HUES6 (cell line): Measurements from ENCODE around the gene CHRNA4.

Experiments
- H3K27ac ChIP-seq: 2 replicates; pipeline ENCODE4 v1.7.0; 2013; ENCODE audit warnings: low read depth, mild to moderate bottlenecking, low read length, inconsistent platforms
- H3K27me3 ChIP-seq: 2 replicates; pipeline ENCODE4 v1.6.1; 2013; ENCODE audit warnings: low read length; ENCODE audit not compliant: control insufficient read depth, insufficient read depth
- H3K36me3 ChIP-seq: 2 replicates; pipeline ENCODE4 v1.6.1; 2013; ENCODE audit warnings: low read length; ENCODE audit not compliant: control insufficient read depth, insufficient read depth
- H3K4me1 ChIP-seq: 2 replicates; pipeline ENCODE4 v1.6.1; 2013; ENCODE audit warnings: low read length; ENCODE audit not compliant: control insufficient read depth, insufficient read depth
- H3K4me3 ChIP-seq: 2 replicates; pipeline ENCODE4 v1.5.1; 2013; ENCODE audit warnings: low read depth, low read length
- H3K9ac ChIP-seq: one replicate; pipeline ENCODE4 v1.6.1; 2013; ENCODE audit warnings: mild to moderate bottlenecking, low read length
- H3K9me3 ChIP-seq: 2 replicates; pipeline ENCODE4 v1.6.1; 2013; ENCODE audit warnings: low read depth, low read length; ENCODE audit not compliant: control insufficient read depth, insufficient read depth

The CHRNA4 gene

DNA sequence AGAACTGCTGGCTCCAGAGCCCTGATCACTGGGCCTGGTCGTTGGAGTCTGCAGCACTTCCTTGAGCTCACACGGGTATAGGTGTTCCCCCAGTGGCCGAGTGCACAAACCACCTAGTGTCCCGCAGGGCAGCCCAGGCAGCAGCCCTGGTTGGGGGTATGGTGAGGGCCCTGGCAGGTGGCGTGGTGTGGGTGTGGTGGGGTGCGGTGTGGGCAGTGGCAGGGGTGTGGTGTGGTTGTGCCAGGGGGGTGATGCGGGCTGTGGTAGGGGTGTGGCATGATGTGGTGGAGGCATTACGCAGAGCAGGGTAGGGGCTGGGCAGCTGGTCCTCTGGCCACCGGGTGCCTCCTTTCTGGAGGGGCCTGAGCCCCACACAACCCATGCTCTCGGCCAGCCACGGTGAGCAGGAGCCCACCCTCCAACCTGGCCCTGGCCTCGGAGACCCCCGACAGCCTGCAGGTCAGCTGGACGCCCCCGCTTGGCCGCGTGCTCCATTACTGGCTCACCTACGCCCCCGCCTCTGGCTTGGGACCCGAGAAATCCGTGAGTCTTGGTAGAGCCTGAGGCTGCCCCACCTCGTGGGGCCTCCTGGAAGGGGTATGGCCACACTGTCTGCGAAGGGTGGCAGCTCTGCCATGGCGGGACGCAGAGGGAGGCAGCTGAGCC lies 47.7 kb downstream of the CHRNA4 start:
- Histone ChIP-seq H3K27me3 (no peaks in the 10 kb centered on the region), H3K4me3 (no peak overlapping the region), H3K27ac (no peak overlapping the region), H3K36me3 (no peaks in the 10 kb centered on the region), H3K4me1 (no peaks in the 10 kb centered on the region), H3K9ac (no peak overlapping the region), H3K9me3 (no peaks in the 10 kb centered on the region)

DNA sequence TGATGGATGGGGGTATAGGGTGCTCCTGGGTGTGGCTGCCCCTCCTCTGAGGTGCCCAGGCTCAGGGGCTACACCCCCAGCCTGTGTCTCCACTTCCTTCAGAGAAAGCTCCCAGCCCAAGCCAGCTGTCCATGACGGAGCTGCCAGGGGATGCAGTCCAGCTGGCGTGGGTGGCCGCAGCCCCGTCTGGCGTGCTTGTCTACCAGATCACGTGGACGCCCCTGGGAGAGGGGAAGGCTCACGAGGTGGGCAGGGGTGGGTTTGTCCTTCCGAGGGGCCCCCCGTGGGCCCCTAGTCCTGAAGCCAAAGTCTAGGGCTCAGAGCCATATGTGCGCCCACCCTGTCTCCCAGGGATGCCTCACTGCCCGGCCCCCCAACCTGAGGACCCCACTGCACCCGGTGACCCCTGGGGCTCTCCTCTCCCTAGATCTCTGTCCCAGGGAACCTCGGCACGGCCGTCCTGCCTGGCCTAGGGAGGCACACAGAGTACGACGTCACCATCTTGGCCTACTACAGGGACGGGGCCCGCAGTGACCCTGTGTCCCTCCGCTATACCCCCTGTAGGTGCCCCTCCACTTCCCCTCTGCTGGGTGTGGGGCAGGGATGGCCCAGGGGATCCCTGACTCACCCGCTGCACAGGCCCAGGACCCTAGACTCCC lies 48.3 kb downstream of the CHRNA4 start:
- Histone ChIP-seq H3K9ac (no peak overlapping the region), H3K36me3 (no peaks in the 10 kb centered on the region), H3K9me3 (no peaks in the 10 kb centered on the region), H3K4me3 (no peak overlapping the region), H3K27me3 (no peaks in the 10 kb centered on the region), H3K4me1 (no peaks in the 10 kb centered on the region), H3K27ac (no peak overlapping the region)

DNA sequence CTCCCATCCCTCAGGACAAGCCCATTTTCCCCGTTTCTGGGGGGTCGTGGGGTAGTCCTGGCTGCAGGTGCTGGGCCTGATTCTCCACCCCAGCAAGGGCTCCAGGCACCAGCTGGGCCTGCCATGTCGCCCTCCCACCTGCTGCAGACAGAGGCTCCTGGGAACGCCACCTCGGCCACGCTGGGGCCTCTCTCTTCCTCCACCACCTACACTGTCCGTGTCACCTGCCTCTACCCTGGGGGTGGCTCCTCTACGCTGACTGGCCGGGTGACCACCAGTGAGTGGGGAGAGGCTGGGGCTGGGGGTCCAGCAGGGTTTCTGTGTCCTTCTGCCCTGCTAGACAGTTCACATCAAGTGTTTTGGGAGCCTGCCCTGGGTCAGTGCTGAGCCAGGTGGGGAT lies 48.9 kb downstream of the CHRNA4 start:
- Histone ChIP-seq H3K27ac (no peak overlapping the region), H3K27me3 (no peaks in the 10 kb centered on the region), H3K4me3 (no peak overlapping the region), H3K9me3 (no peaks in the 10 kb centered on the region), H3K36me3 (no peaks in the 10 kb centered on the region), H3K9ac (no peak overlapping the region), H3K4me1 (no peaks in the 10 kb centered on the region)

DNA sequence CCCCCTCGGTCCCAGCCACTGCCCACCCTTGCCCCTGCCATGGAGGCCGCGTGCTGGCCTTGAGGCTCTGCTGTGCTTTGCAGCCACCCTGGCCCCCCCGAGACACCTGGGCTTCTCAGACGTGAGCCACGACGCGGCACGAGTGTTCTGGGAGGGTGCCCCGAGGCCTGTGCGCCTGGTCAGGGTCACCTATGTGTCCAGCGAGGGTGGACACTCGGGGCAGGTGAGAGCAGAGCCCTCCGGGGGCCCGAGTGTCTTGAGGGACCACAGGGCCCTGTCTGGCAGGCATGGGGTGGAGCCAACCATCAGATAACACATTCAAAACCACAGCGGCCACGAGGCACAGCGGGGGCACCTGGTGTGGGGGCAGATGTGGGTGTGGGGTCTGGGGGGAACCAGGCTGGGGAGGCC lies 49.3 kb downstream of the CHRNA4 start:
- no peak overlapping the region for H3K9ac ChIP-seq
- H3K27ac ChIP-seq: no peak overlapping the region
- no peaks in the 10 kb centered on the region for H3K4me1 ChIP-seq
- H3K36me3 ChIP-seq: no peaks in the 10 kb centered on the region
- H3K4me3 ChIP-seq: no peak overlapping the region
- no peaks in the 10 kb centered on the region for H3K27me3 ChIP-seq
- no peaks in the 10 kb centered on the region for H3K9me3 ChIP-seq

DNA sequence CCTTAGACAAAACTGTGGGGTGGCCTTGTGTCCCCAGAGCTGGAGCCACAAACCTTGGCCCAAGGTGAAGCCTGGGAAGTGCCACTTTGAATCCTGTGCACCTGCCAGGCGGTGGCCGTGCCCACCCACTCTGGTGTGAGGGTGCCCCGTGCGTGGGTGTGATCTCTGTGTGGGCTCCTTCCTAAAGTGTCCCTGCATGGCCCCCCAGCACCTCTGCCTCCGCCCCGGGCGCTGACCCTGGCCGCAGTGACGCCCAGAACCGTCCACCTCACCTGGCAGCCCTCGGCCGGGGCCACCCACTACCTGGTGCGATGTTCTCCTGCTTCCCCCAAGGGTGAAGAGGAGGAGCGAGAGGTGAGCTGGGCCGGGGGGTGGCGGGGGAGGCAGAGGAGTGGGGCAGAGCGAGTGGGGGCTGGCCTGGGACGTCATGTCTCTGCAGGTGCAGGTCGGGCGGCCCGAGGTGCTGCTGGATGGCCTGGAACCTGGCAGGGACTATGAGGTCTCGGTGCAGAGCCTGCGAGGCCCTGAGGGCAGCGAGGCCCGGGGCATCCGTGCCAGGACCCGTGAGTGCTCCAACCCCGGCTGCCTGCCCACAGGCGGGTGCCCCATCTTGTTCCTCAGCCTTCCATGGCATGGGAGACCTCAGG lies 49.8 kb downstream of the CHRNA4 start:
- no peaks in the 10 kb centered on the region for H3K4me1 ChIP-seq

DNA sequence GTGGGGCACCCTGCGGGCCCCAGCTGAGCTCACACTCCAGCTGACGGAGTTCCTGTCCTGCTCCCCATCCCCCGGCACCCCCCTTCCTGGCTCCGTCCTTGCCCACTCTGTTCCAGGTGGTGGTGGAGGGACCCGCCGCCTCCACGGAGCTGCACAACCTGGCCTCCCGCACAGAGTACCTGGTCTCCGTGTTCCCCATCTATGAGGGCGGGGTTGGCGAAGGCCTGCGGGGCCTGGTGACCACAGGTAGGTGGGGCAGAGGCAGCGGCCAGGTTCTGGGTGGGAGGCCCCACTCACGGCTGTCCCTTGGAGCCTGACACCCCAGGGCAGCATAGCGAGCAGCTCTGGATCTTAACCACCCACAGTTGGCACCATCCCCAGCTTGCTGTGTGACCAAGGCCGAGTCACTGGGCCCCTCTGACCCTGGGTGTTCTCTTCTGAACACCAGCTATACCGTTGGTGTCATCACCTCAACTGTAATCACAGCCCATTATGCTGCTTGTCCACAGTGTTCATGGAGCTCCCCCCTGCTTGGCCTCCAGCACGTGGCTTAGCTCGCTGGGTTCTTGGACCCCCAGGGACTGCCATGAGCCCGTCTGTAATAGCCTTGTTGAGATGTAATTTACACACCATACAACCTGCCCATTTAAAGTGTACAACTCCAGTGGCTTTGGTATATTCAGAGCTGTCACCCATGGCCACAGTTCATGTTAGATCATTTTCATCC lies 50.7 kb downstream of the CHRNA4 start:
- no peak overlapping the region for H3K9ac ChIP-seq
- no peaks in the 10 kb centered on the region for H3K9me3 ChIP-seq
- no peaks in the 10 kb centered on the region for H3K4me1 ChIP-seq
- no peak overlapping the region for H3K27ac ChIP-seq
- H3K36me3 ChIP-seq: no peaks in the 10 kb centered on the region
- H3K27me3 ChIP-seq: no peaks in the 10 kb centered on the region
- H3K4me3 ChIP-seq: no peak overlapping the region

More for the DNA sequence above, 49.8 kb downstream of the CHRNA4 start:
- H3K9me3 ChIP-seq: no peaks in the 10 kb centered on the region
- no peaks in the 10 kb centered on the region for H3K27me3 ChIP-seq
- no peak overlapping the region for H3K27ac ChIP-seq
- no peak overlapping the region for H3K4me3 ChIP-seq
- H3K9ac ChIP-seq: no peak overlapping the region
- no peaks in the 10 kb centered on the region for H3K36me3 ChIP-seq

DNA sequence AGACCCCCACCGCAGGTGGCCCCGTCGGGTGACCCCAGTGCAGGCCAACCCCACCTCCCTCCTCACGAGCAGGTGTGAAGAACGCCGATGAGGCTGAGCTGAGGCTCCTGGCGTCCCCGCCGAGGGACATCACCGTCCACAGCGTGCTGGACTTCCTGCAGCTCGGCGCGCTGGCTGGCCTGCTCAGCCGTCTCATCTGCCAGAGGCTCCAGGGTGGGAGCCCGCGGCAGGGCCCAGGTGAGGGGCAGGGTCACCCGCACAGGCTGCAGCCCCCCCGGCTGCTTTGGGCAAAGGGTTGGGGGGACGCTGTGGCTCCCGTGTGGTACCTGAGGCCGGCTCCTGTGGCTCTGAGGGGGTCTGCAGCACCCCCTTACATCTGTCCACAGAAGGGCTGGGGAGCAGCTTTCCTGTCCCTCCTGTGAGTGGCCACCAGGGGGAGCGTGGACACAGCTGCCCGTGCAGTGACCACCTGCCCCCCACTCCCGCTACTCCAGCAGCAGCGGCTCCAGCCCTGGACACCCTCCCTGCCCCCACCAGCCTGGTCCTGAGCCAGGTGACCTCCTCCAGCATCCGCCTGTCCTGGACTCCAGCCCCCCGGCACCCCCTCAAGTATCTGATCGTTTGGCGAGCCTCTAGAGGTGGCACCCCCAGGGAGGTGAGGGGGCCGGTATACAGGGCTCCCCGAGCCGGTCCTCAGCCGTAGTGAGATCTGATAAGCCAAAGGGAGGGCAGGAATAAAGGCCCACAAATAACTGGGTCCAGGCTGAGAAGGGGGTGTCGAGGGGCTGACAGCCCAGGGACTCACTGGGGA lies 51.7 kb downstream of the CHRNA4 start:
- H3K9me3 ChIP-seq: no peaks in the 10 kb centered on the region
- H3K4me3 ChIP-seq: no peak overlapping the region
- H3K27ac ChIP-seq: no peak overlapping the region
- no peaks in the 10 kb centered on the region for H3K36me3 ChIP-seq
- H3K4me1 ChIP-seq: no peaks in the 10 kb centered on the region
- H3K27me3 ChIP-seq: no peaks in the 10 kb centered on the region
- no peak overlapping the region for H3K9ac ChIP-seq

DNA sequence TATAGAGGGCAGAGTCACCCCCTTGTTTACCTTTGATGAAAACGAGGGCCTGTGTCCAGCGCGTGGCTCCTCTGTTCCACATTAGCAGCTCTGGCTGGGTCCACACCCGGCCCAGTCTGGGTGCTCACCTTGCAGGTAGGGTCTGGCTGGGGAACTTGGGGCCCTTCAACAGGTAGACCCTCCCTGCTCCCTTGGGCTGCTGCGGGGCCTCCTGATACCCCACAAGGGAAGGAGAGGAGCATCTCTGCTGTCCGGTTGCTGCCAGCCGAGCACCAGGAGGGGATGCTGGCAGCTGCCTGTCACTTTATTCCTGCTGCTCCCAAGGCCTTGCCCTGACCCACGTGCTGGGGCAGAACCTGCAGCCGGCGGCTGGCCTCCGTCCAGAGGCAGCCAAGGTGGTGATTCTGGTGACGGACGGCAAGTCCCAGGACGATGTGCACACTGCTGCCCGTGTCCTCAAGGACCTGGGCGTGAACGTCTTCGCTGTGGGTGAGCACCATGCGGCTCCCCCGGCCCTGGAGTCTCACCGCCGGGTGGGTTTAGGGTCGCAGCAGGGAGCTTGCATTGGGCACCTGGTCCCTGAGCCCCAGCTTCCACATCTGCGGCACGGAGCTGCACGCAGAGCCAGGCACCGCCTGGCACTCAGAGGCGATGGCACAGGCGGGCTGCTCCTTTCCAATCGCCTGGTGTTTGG lies 52.8 kb downstream of the CHRNA4 start:
- Histone ChIP-seq H3K27ac (no peak overlapping the region), H3K4me3 (no peak overlapping the region), H3K9ac (no peak overlapping the region), H3K27me3 (no peaks in the 10 kb centered on the region), H3K4me1 (no peaks in the 10 kb centered on the region), H3K36me3 (no peaks in the 10 kb centered on the region), H3K9me3 (no peaks in the 10 kb centered on the region)

DNA sequence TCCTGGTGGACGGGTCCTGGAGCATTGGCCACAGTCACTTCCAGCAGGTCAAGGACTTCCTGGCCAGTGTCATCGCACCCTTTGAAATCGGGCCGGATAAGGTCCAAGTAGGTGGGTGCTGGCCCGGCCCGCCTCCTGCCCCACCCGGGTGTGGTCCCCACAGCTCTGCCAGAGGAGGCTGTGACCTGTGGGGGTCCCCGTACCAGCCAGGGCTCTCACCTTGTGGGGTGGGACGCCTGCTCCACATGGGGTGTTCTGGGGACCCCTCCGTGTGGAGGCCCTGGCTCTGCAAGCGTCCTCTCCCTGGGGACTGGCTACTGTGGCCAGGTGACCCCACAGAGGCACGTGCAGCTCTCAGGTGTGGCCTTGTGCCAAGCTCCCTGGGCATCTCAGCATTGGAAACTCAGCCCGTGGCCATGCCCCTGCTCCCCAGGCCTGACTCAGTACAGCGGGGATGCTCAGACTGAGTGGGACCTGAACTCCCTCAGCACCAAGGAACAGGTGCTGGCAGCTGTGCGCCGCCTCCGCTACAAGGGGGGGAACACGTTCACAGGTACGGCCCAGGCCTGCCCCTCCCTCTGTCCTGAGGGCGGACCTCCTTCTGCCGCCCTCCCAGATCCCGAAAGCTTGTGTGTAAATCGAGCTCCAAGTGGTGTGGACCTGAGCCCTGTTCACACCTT lies 53.5 kb downstream of the CHRNA4 start:
- no peaks in the 10 kb centered on the region for H3K36me3 ChIP-seq
- H3K9ac ChIP-seq: no peak overlapping the region
- H3K27ac ChIP-seq: no peak overlapping the region
- H3K4me1 ChIP-seq: no peaks in the 10 kb centered on the region
- no peak overlapping the region for H3K4me3 ChIP-seq
- peaks cover 3% of the 10 kb centered on the region; the same call in 1 of the 2 replicates for H3K27me3 ChIP-seq
- no peaks in the 10 kb centered on the region for H3K9me3 ChIP-seq
